ENCODE results near the gene SLC7A11. TPM values are rescaled to one million over a fixed set of nuclear protein-coding genes. Genes with fewer than 3 reads are reported as not detected.

Gene SLC7A11
- total and polyA plus RNA-seq, 12 donors = 0.03 to 6.5 (median 0.10) TPM; not detected in 1

- intact Hi-C loops (cut with DNase I) = no loop called here
- TF ChIP-seq, protein P1, sequence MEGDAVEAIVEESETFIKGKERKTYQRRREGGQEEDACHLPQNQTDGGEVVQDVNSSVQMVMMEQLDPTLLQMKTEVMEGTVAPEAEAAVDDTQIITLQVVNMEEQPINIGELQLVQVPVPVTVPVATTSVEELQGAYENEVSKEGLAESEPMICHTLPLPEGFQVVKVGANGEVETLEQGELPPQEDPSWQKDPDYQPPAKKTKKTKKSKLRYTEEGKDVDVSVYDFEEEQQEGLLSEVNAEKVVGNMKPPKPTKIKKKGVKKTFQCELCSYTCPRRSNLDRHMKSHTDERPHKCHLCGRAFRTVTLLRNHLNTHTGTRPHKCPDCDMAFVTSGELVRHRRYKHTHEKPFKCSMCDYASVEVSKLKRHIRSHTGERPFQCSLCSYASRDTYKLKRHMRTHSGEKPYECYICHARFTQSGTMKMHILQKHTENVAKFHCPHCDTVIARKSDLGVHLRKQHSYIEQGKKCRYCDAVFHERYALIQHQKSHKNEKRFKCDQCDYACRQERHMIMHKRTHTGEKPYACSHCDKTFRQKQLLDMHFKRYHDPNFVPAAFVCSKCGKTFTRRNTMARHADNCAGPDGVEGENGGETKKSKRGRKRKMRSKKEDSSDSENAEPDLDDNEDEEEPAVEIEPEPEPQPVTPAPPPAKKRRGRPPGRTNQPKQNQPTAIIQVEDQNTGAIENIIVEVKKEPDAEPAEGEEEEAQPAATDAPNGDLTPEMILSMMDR (IDR thresholded peaks at IDR 0.05) = no peak
- no peak for TF ChIP-seq POLR2A (IDR thresholded peaks at IDR 0.05)
- H3K4me3 ChIP-seq = no peak overlapping the region
- H3K36me3 ChIP-seq (replicated peaks in 1 of 2) = no peaks in the 10 kb centered on the region
- no peaks in the 10 kb centered on the region for H3K27me3 ChIP-seq
- H3K9me3 ChIP-seq (replicated peaks in 1 of 3) = no peaks in the 10 kb centered on the region
- 64 to 73% (median 68%) methylated on average over 1 of the region's 1 CpG for WGBS, 4 donors
- no peaks in the 10 kb centered on the region for H3K4me1 ChIP-seq (replicated peaks in 1 of 2)
- H3K27ac ChIP-seq = no peak overlapping the region
- DNase-seq = no peak
Observed at GRCh38 chr4:138118270-138118669, 123.9 kb downstream of the SLC7A11 start.

GRCh38 chr4:138115053-138115452, 127.1 kb downstream of the SLC7A11 start:
- no peaks in the 10 kb centered on the region for H3K9me3 ChIP-seq (replicated peaks in 1 of 3)
- H3K27ac ChIP-seq = no peak overlapping the region
- TF ChIP-seq POLR2A (IDR thresholded peaks at IDR 0.05) = no peak
- TF ChIP-seq, protein P1 (IDR thresholded peaks at IDR 0.05) = no peak
- no peaks in the 10 kb centered on the region for H3K36me3 ChIP-seq (replicated peaks in 1 of 2)
- WGBS, 4 donors = 60 to 72% (median 66%) methylated on average over 2 of the region's 2 CpGs
- no peak overlapping the region for H3K4me3 ChIP-seq
- no peaks in the 10 kb centered on the region for H3K4me1 ChIP-seq (replicated peaks in 1 of 2)
- H3K27me3 ChIP-seq = no peaks in the 10 kb centered on the region
- DNase-seq = no peak
- intact Hi-C loops (cut with DNase I) = no loop called here

DNA sequence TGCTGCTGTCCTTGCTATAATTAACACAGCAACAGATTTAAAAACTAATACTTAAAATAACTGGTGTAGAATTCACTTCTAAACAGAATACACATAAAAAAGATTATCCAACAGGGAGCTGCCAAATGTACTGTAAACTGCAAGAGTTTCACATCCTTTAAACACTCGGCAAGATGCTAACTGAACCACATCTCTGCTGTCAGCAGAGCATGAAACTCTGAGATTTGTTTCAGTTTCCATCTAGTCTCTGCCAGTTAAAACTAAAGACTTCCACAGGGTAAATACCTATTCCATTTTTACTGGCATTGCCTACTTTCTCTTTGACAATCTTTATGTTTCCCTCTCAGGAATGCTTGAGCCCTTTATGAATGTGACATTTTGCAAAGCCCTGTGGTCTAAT, 127.7 kb downstream of the SLC7A11 start:
- Histone ChIP-seq H3K4me1 (replicated peaks in 1 of 2) (no peaks in the 10 kb centered on the region), H3K9me3 (replicated peaks in 1 of 3) (no peaks in the 10 kb centered on the region), H3K27me3 (no peaks in the 10 kb centered on the region), H3K36me3 (replicated peaks in 1 of 2) (no peaks in the 10 kb centered on the region), H3K4me3 (no peak overlapping the region), H3K27ac (no peak overlapping the region)
- no peak for TF ChIP-seq POLR2A (IDR thresholded peaks at IDR 0.05)
- TF ChIP-seq, protein P1 (IDR thresholded peaks at IDR 0.05) = no peak
- intact Hi-C loops (cut with DNase I) = no loop called here
- DNase-seq = no peak
- 46 to 73% (median 51%) methylated on average over 1 of the region's 1 CpG for WGBS, 4 donors

All from adrenal gland (tissue), 12 donors.